ENCODE measurements around the gene DRGX. TPM values are rescaled to one million over a fixed set of nuclear protein-coding genes. Genes with fewer than 3 reads are reported as not detected.

Gene DRGX
- total RNA-seq, 1 donor from 2014 or later: not detected

DNA sequence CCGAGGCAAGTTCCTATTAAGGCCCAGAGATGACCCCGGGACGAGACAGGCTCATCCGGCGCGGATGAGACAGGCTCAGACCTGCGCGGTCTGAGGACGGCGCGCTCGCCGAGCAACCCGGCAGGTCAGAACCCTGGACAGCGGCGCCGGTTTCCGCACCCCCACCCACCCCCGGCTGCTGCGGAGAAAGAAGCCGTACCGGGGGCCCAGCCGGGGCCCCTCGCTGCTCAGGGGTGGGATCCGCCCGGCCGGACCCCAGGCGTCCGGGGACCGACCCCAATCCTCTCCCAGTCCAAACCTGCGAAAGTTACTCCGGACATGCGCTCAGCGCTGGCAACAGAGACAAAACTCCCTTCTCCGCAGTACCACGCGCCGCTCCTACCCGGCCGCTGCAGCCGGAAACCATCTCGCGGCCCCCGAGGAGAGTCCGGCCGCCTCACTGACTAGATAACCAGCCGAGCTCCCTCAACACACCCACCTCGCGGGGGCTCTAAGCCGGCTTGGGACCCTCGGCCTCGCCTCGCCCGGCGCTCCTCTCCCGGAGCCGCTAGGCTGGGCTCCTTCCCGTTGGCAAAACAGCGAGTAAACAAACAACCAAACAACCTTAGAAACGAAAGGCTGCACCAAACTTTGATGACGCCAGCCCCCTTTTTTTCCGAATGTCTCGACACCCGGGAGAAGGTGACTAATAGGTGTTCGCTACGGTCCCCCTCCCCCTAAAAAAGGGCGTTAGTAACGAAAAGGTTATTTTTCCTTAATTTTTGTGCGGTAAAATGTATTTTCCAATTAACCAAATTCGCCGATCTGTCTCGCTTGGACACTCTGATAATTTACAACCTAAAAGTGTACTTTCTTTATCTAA, 2.3 kb upstream of the DRGX start:
- FAIRE-seq (no peak), DNase-seq (ENCODE audit: low read depth) (peak; percentile 38)
- no peaks in the 10 kb centered on the region for H3K36me3 ChIP-seq (ENCODE audit: control insufficient read depth, insufficient read depth, low read length)
- TF ChIP-seq CTCF (IDR thresholded peaks at IDR 0.05; ENCODE audit: insufficient read depth, low read length, severe bottlenecking): no peak
- peak overlapping the region; percentile 12 for H3K4me3 ChIP-seq (ENCODE audit: low read depth, low read length)
- peaks cover 53% of the 10 kb centered on the region for H3K27me3 ChIP-seq (ENCODE audit: control insufficient read depth, insufficient read depth, low read length)

GRCh38 chr10:49397036-49397999, 1.4 kb upstream of the DRGX start:
- no peak for TF ChIP-seq CTCF (IDR thresholded peaks at IDR 0.05; ENCODE audit: insufficient read depth, low read length, severe bottlenecking)
- no peak overlapping the region for H3K4me3 ChIP-seq (ENCODE audit: low read depth, low read length)
- H3K36me3 ChIP-seq (ENCODE audit: control insufficient read depth, insufficient read depth, low read length): no peaks in the 10 kb centered on the region
- FAIRE-seq (no peak), DNase-seq (ENCODE audit: low read depth) (no peak)
- peaks cover 51% of the 10 kb centered on the region for H3K27me3 ChIP-seq (ENCODE audit: control insufficient read depth, insufficient read depth, low read length)

- no peaks in the 10 kb centered on the region for H3K36me3 ChIP-seq (ENCODE audit: control insufficient read depth, insufficient read depth, low read length)
- no peak for FAIRE-seq
- no peak for TF ChIP-seq CTCF (IDR thresholded peaks at IDR 0.05; ENCODE audit: insufficient read depth, low read length, severe bottlenecking)
- peaks cover 49% of the 10 kb centered on the region for H3K27me3 ChIP-seq (ENCODE audit: control insufficient read depth, insufficient read depth, low read length)
- no peak overlapping the region for H3K4me3 ChIP-seq (ENCODE audit: low read depth, low read length)
- DNase-seq (ENCODE audit: low read depth): no peak
These were observed 744 bp upstream of the DRGX start for GRCh38 chr10:49396666-49396999.

DNA sequence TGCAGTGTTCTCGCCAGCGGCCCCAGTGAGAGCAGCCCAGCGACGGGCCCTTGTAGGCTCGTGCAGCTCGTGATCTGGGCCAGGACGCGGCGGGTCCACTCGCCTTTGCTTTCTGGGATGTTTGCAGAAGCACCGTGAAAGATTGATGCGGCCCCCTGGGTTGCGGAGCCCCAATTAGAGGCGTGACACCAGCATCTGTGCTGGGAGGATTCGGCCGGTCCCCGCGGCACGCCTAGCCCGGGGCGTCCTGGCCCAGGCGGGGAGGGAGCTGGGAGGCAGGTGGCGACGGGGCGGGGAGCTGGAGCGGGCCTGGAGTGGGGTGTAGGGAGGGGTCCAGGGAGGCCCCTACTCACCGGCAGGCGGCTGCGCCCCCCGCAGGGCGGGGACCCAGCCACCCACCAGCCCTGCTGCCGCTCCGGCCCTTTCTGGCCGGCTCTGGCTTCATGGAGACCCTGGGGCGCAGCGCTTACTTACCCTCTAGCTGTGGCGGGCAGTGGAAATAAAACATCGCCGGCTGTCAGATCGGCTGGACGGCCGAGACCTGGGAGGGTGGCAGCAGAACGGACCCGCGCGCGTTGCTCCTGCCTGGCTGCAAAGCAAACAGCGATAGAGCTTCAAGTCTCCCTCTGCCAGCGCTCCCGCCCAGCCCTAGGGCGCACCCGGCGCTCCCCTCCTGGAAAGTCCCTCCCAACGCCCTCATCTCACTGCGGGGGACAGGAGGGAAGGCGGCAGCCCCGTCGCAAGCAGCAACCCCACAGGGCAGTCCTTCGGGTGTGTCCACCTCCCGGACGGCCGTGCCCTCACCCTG, 752 bp downstream of the DRGX start:
- no peaks in the 10 kb centered on the region for H3K36me3 ChIP-seq (ENCODE audit: control insufficient read depth, insufficient read depth, low read length)
- H3K27me3 ChIP-seq (ENCODE audit: control insufficient read depth, insufficient read depth, low read length): peaks cover 45% of the 10 kb centered on the region
- TF ChIP-seq CTCF (IDR thresholded peaks at IDR 0.05; ENCODE audit: insufficient read depth, low read length, severe bottlenecking): no peak
- DNase-seq (ENCODE audit: low read depth): no peak
- no peak for FAIRE-seq
- H3K4me3 ChIP-seq (ENCODE audit: low read depth, low read length): no peak overlapping the region

- peaks cover 41% of the 10 kb centered on the region for H3K27me3 ChIP-seq (ENCODE audit: control insufficient read depth, insufficient read depth, low read length)
- no peak for FAIRE-seq
- no peak for TF ChIP-seq CTCF (IDR thresholded peaks at IDR 0.05; ENCODE audit: insufficient read depth, low read length, severe bottlenecking)
- DNase-seq (ENCODE audit: low read depth): no peak
- H3K36me3 ChIP-seq (ENCODE audit: control insufficient read depth, insufficient read depth, low read length): no peaks in the 10 kb centered on the region
- H3K4me3 ChIP-seq (ENCODE audit: low read depth, low read length): no peak overlapping the region
These were observed 2.1 kb downstream of the DRGX start for GRCh38 chr10:49393757-49394156.

All from bronchial epithelial cell (primary cell).